ENCODE results near the gene NOL4L. TPM values are rescaled to one million over a fixed set of nuclear protein-coding genes. Genes with fewer than 3 reads are reported as not detected.

Gene NOL4L
- total RNA-seq, 1 experiment from 2014 or later, result 31.7 TPM

GRCh38 chr20:32488066-32488838, 96.9 kb downstream of the NOL4L start:
- no peak overlapping the region for H2BK20ac ChIP-seq (ENCODE audit: low read depth, low read length, poor library complexity, severe bottlenecking)
- peaks cover 11 to 13% of the 10 kb centered on the region in 2 experiments for H3K4me1 Mint-ChIP-seq

More at GRCh38 chr20:32488066-32488838, 96.9 kb downstream of the NOL4L start:
- Histone ChIP-seq H3K9ac (ENCODE audit: extremely low read depth, insufficient read length, low read length) (no peak overlapping the region), H2BK12ac (ENCODE audit: insufficient read length, low read depth, low read length) (no peak overlapping the region), H3T11ph (ENCODE audit: low read length) (no peak overlapping the region), H3K14ac (ENCODE audit: insufficient read depth, low read length) (no peak overlapping the region), H2BK15ac (ENCODE audit: low read depth, low read length) (no peak overlapping the region), H2AFZ (ENCODE audit: low read length) (no peak overlapping the region), H3K9me3 (ENCODE audit: control insufficient read depth, low read depth, low read length) (no peaks in the 10 kb centered on the region), H3K56ac (ENCODE audit: insufficient read length, low read depth, low read length) (no peak overlapping the region), H3K23me2 (ENCODE audit: insufficient read length, low read depth, low read length, poor library complexity, severe bottlenecking) (peaks cover 7% of the 10 kb centered on the region), H4K5ac (ENCODE audit: insufficient read length, low read depth, low read length) (no peak overlapping the region), H2BK5ac (ENCODE audit: insufficient read length, low read length) (no peak overlapping the region), H3K79me1 (ENCODE audit: insufficient read depth, low read depth, low read length, poor library complexity, severe bottlenecking) (no peaks in the 10 kb centered on the region), H3K4me2 (ENCODE audit: insufficient read depth, insufficient read length, low read length) (no peak overlapping the region), H3K4me1 (ENCODE audit: insufficient read depth, low read length) (no peaks in the 10 kb centered on the region), H3K4ac (ENCODE audit: low read depth, low read length) (no peak overlapping the region), H3K18ac (ENCODE audit: insufficient read length, low read depth, low read length) (no peak overlapping the region), H4K20me1 (ENCODE audit: control insufficient read depth, insufficient read depth, insufficient read length) (no peaks in the 10 kb centered on the region), H3K23ac (ENCODE audit: insufficient read length, low read depth, low read length) (no peak overlapping the region), H4K91ac (ENCODE audit: insufficient read length, low read depth, low read length) (no peak overlapping the region), H2BK120ac (ENCODE audit: low read depth, low read length, poor library complexity, severe bottlenecking) (no peak overlapping the region), H3K79me2 (ENCODE audit: insufficient read depth, low read length) (no peaks in the 10 kb centered on the region), H2AK5ac (ENCODE audit: insufficient read length, low read length) (no peak overlapping the region), H3K27ac (ENCODE audit: insufficient read length, low read depth, low read length) (no peak overlapping the region), H4K8ac (replicated peaks; ENCODE audit: insufficient read length, low read depth, low read length) (no peak overlapping the region), H3K27me3 (ENCODE audit: insufficient read depth, low read length) (no peaks in the 10 kb centered on the region)
- Mint-ChIP-seq H3K36me3 (ENCODE audit: insufficient read depth in 1 of 3, low read depth in 3 of 3) (peaks cover 0 to 2% (median 0%) of the 10 kb centered on the region in 3 experiments; a peak in 1 of 7 replicates), H3K27ac (no peak overlapping the region; a peak in 1 of 7 replicates), H3K9me3 (peaks cover 2 to 3% of the 10 kb centered on the region in 2 experiments; a peak in 3 of 5 replicates), H3K4me3 (no peak overlapping the region), H3K27me3 (ENCODE audit: low read depth) (peaks cover 37% of the 10 kb centered on the region)
- TF ChIP-seq, protein P1, sequence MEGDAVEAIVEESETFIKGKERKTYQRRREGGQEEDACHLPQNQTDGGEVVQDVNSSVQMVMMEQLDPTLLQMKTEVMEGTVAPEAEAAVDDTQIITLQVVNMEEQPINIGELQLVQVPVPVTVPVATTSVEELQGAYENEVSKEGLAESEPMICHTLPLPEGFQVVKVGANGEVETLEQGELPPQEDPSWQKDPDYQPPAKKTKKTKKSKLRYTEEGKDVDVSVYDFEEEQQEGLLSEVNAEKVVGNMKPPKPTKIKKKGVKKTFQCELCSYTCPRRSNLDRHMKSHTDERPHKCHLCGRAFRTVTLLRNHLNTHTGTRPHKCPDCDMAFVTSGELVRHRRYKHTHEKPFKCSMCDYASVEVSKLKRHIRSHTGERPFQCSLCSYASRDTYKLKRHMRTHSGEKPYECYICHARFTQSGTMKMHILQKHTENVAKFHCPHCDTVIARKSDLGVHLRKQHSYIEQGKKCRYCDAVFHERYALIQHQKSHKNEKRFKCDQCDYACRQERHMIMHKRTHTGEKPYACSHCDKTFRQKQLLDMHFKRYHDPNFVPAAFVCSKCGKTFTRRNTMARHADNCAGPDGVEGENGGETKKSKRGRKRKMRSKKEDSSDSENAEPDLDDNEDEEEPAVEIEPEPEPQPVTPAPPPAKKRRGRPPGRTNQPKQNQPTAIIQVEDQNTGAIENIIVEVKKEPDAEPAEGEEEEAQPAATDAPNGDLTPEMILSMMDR (conservative IDR thresholded peaks at IDR 0.05), result no peak
- no CpG with 5 or more reads among the region's 7 CpGs for WGBS (ENCODE audit: extremely low coverage, insufficient read length, low lambda C conversion rate)
- DNase-seq, result no peak
